HL-60 (cell line): Measurements from ENCODE around the gene DRD4.

Source experiments
- DNase-seq, 2 experiments: peaks; one replicate each; pipeline ENCODE4 v3.0.0-alpha.2; 2010 to 2020; ENCODE audit warnings: low read depth in 1 of 2, low spot score in 1 of 2
- H3K27ac ChIP-seq: fragments of 250-450 bp; sonication (Bioruptor Pico); replicated peaks from 2 replicates; pipeline ENCODE4 v1.5.1; 2020; ENCODE audit warnings: mild to moderate bottlenecking, moderate library complexity
- H3K27me3 ChIP-seq: fragments of 250-450 bp; sonication (Bioruptor Pico); 2 replicates; pipeline ENCODE4 v1.5.1; 2021; ENCODE audit warnings: mild to moderate bottlenecking, moderate library complexity; ENCODE audit not compliant: insufficient read depth, poor library complexity, severe bottlenecking
- H3K4me3 ChIP-seq: replicated peaks from 2 replicates; pipeline ENCODE4 v1.5.1; 2011; ENCODE audit warnings: mild to moderate bottlenecking, control low read depth, low read length; ENCODE audit not compliant: insufficient read depth
- GABPA ChIP-seq: IDR thresholded peaks from 2 replicates; pipeline ENCODE4 v1.6.1; 2012; ENCODE audit warnings: low read depth
- POLR2AphosphoS5 ChIP-seq: IDR thresholded peaks from 2 replicates; pipeline ENCODE4 v1.6.1; 2012; ENCODE audit warnings: low read depth
- SPI1 ChIP-seq: IDR thresholded peaks from 2 replicates; pipeline ENCODE4 v1.6.1; 2012; ENCODE audit warnings: low read depth, mild to moderate bottlenecking, borderline replicate concordance
- TF ChIP-seq, protein P1 (sequence below): IDR thresholded peaks from one replicate; pipeline ENCODE4 v1.5.1; 2011; ENCODE audit warnings: low read length, control low read depth, inconsistent platforms; ENCODE audit not compliant: insufficient read depth
- TF ChIP-seq, protein P2 (sequence below): IDR thresholded peaks from 2 replicates; pipeline ENCODE4 v1.6.1; 2012; ENCODE audit warnings: low read depth; ENCODE audit not compliant: insufficient replicate concordance

DRD4 gene

GRCh38 chr11:660681-661444 is 23.8 kb downstream of the DRD4 start:
- no peak for DNase-seq
- Histone ChIP-seq H3K27ac (no peak overlapping the region), H3K4me3 (no peak overlapping the region), H3K27me3 (no peaks in the 10 kb centered on the region)
- TF ChIP-seq, protein P1, sequence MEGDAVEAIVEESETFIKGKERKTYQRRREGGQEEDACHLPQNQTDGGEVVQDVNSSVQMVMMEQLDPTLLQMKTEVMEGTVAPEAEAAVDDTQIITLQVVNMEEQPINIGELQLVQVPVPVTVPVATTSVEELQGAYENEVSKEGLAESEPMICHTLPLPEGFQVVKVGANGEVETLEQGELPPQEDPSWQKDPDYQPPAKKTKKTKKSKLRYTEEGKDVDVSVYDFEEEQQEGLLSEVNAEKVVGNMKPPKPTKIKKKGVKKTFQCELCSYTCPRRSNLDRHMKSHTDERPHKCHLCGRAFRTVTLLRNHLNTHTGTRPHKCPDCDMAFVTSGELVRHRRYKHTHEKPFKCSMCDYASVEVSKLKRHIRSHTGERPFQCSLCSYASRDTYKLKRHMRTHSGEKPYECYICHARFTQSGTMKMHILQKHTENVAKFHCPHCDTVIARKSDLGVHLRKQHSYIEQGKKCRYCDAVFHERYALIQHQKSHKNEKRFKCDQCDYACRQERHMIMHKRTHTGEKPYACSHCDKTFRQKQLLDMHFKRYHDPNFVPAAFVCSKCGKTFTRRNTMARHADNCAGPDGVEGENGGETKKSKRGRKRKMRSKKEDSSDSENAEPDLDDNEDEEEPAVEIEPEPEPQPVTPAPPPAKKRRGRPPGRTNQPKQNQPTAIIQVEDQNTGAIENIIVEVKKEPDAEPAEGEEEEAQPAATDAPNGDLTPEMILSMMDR, result no peak
- TF ChIP-seq POLR2AphosphoS5 (no peak), SPI1 (no peak), GABPA (no peak)
- TF ChIP-seq, protein P2, sequence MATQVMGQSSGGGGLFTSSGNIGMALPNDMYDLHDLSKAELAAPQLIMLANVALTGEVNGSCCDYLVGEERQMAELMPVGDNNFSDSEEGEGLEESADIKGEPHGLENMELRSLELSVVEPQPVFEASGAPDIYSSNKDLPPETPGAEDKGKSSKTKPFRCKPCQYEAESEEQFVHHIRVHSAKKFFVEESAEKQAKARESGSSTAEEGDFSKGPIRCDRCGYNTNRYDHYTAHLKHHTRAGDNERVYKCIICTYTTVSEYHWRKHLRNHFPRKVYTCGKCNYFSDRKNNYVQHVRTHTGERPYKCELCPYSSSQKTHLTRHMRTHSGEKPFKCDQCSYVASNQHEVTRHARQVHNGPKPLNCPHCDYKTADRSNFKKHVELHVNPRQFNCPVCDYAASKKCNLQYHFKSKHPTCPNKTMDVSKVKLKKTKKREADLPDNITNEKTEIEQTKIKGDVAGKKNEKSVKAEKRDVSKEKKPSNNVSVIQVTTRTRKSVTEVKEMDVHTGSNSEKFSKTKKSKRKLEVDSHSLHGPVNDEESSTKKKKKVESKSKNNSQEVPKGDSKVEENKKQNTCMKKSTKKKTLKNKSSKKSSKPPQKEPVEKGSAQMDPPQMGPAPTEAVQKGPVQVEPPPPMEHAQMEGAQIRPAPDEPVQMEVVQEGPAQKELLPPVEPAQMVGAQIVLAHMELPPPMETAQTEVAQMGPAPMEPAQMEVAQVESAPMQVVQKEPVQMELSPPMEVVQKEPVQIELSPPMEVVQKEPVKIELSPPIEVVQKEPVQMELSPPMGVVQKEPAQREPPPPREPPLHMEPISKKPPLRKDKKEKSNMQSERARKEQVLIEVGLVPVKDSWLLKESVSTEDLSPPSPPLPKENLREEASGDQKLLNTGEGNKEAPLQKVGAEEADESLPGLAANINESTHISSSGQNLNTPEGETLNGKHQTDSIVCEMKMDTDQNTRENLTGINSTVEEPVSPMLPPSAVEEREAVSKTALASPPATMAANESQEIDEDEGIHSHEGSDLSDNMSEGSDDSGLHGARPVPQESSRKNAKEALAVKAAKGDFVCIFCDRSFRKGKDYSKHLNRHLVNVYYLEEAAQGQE, result no peak

GRCh38 chr11:662689-663274 is 25.7 kb downstream of the DRD4 start:
- H3K27me3 ChIP-seq, result no peaks in the 10 kb centered on the region
- TF ChIP-seq, protein P2, result no peak
- no peak for TF ChIP-seq SPI1
- no peak for TF ChIP-seq POLR2AphosphoS5
- TF ChIP-seq, protein P1, result peak; percentile 63
- DNase-seq, result peak in 1 of 2 experiments; percentile 65
- H3K27ac ChIP-seq, result no peak overlapping the region
- no peak overlapping the region for H3K4me3 ChIP-seq

DNA sequence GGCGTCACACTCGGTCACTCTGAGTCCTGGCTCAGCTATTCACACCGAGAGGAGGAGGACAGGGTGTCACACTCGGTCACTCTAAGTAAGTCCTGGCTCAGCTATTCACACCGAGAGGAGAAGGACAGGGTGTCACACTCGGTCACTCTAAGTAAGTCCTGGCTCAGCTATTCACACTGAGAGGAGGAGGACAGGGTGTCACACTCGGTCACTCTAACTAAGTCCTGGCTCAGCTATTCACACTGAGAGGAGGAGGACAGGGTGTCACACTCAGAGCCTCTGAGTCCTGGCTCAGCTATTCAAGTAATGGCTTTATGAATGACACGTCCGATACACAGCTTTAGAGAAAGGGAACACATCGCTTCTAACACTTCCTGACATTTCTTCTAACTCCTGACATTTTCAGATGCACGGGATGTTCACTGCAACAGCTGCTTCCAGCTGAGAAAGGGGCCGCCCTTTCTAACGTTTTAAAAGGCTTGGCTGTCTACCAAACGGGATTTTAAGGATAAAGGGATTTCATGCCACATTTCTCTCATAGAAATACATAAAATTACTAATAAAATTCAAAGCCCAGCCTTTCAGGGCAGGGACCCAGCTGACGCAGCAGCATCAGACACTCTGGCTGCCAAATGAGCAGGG is 28.1 kb downstream of the DRD4 start:
- TF ChIP-seq, protein P2, result no peak
- TF ChIP-seq POLR2AphosphoS5 (no peak), SPI1 (no peak), GABPA (no peak)
- TF ChIP-seq, protein P1, result no peak
- DNase-seq, result no peak
- H3K27me3 ChIP-seq, result no peaks in the 10 kb centered on the region
- H3K27ac ChIP-seq, result no peak overlapping the region
- H3K4me3 ChIP-seq, result no peak overlapping the region
